Chondrocyte (in vitro differentiated cells): ENCODE results near the gene FAM83E. TPM values are rescaled to one million over a fixed set of nuclear protein-coding genes. Genes with fewer than 3 reads are reported as not detected.

Experiments
- DNase-seq: peaks from one replicate; pipeline ENCODE4 v3.0.0; 2021; ENCODE audit warnings: mixed read lengths, low spot score
- H3K27ac Mint-ChIP-seq: one replicate; pipeline ENCODE4 v1.8.0; 2021; ENCODE audit warnings: mild to moderate bottlenecking, moderate library complexity, mixed read lengths; ENCODE audit not compliant: unreplicated experiment
- H3K27me3 Mint-ChIP-seq: 2 replicates; pipeline ENCODE4 v1.8.0; 2021; ENCODE audit warnings: low read depth, mixed read lengths
- H3K36me3 Mint-ChIP-seq: 2 replicates; pipeline ENCODE4 v1.8.0; 2021; ENCODE audit warnings: low read depth, mixed read lengths
- H3K4me1 Mint-ChIP-seq: 2 replicates; pipeline ENCODE4 v1.8.0; 2021; ENCODE audit warnings: low read depth, mild to moderate bottlenecking, mixed read lengths
- H3K4me3 Mint-ChIP-seq: one replicate; pipeline ENCODE4 v1.8.0; 2021; ENCODE audit warnings: mild to moderate bottlenecking, moderate library complexity, mixed read lengths; ENCODE audit not compliant: unreplicated experiment
- H3K9me3 Mint-ChIP-seq: 2 replicates; pipeline ENCODE4 v1.8.0; 2021; ENCODE audit warnings: low read depth, mixed read lengths
- total RNA-seq: library from RNA; stranded (reverse); gene quantifications from 3 replicates; pipeline ENCODE4 v1.2.1, GENCODE V29; 2021
- TF ChIP-seq, protein P1 (sequence below): fragments of 200-600 bp; sonication (generic); IDR thresholded peaks from 2 replicates; pipeline ENCODE4 v1.5.0; 2021; ENCODE audit warnings: antibody characterized with exemption, mild to moderate bottlenecking, moderate library complexity

The FAM83E gene
- total RNA-seq, 1 donor from 2014 or later = 0.67 TPM

DNA sequence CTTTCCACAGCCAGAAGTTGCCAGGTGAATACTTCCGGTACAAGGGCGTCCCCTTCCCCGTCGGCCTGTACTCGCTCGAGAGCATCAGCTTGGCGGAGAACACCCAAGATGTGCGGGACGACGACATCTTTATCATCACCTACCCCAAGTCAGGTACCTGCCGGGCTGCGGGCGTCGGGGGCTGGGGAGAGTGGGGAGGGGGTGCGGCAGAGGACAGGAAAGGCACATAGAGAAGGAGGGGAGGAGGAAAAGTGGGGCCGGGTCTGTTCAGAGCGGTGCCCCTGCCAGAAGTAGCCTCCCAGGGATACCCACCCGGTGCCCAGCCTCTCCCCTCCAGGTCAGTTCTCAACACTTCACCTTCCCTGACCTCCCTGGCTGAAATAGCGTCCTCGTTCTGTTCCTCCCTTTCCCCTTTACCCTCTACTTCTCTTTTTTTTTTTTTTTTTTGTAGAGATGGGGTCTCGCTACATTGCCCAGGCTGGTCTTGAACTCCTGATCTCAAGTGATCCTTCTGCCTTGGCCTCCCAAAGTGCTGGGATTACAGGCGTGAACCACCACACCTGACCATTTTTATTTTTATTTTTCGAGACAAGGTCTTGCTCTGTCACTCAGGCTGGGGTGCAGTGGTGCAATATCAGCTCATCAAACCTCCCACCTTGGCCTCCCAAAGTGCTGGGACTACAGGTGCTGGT lies 38.8 kb downstream of the FAM83E start:
- H3K4me1 Mint-ChIP-seq = peaks cover 10% of the 10 kb centered on the region
- DNase-seq = no peak
- H3K4me3 Mint-ChIP-seq = no peak overlapping the region
- no peaks in the 10 kb centered on the region for H3K36me3 Mint-ChIP-seq
- TF ChIP-seq, protein P1, sequence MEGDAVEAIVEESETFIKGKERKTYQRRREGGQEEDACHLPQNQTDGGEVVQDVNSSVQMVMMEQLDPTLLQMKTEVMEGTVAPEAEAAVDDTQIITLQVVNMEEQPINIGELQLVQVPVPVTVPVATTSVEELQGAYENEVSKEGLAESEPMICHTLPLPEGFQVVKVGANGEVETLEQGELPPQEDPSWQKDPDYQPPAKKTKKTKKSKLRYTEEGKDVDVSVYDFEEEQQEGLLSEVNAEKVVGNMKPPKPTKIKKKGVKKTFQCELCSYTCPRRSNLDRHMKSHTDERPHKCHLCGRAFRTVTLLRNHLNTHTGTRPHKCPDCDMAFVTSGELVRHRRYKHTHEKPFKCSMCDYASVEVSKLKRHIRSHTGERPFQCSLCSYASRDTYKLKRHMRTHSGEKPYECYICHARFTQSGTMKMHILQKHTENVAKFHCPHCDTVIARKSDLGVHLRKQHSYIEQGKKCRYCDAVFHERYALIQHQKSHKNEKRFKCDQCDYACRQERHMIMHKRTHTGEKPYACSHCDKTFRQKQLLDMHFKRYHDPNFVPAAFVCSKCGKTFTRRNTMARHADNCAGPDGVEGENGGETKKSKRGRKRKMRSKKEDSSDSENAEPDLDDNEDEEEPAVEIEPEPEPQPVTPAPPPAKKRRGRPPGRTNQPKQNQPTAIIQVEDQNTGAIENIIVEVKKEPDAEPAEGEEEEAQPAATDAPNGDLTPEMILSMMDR = no peak
- H3K27me3 Mint-ChIP-seq = no peaks in the 10 kb centered on the region
- H3K9me3 Mint-ChIP-seq = no peaks in the 10 kb centered on the region
- H3K27ac Mint-ChIP-seq = no peak overlapping the region

DNA sequence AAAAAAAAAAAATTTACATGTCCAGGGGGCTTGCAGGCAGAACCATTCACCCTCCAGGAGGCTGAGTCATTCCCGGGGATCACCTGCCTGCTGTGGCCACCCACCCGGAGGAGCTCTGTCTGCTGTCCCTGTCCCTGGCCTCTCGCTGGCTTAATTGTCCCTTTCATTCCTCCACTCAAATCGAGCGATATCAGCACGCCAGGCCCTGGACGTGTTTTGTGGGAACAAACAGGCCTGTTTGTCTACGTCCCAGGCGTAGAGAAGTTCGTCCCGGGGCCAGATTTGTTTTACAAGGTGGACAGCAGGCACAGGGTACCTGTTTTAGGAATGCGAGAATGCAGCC lies 41.7 kb downstream of the FAM83E start:
- TF ChIP-seq, protein P1 = no peak
- no peak overlapping the region for H3K27ac Mint-ChIP-seq
- H3K4me1 Mint-ChIP-seq = peaks cover 15% of the 10 kb centered on the region
- no peaks in the 10 kb centered on the region for H3K27me3 Mint-ChIP-seq
- no peaks in the 10 kb centered on the region for H3K36me3 Mint-ChIP-seq
- DNase-seq = no peak
- no peaks in the 10 kb centered on the region for H3K9me3 Mint-ChIP-seq
- H3K4me3 Mint-ChIP-seq = no peak overlapping the region

DNA sequence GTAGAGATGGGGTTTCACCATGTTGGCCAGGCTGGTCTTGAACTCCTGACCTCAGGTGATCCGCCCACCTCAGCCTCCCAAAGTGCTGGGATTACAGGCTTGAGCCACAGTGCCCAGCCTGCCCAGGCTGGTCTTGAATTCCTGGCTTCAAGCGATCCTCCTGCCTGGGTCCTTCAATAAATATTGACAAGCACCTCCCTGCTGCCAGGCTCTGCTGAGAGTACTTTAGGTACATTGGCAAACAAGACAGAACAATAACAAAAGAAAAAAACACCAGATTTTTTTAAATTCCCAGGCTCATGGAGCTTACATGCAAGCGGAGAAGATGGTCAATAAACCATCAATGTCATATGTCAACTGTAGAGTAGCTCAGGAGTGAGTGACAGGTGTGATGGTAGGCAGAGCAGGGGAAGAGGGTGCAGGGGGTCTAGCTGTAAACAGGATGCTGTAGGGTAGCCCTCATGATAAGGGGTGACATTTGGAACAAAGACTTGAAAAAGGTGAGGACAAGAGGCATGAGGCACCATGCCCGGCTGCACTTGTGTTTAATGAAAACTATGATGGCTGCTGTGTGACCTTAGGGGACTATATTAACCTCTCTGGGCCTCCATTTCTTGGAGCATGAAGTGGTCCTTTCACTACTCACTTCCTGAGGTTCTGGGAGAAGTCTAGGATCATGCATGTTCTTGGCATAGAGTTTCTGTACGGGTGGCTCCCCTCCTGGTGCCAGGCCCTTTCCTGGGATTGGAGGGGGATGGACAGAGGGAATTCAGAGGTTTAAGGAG lies 43.3 kb downstream of the FAM83E start:
- peaks cover 19% of the 10 kb centered on the region for H3K4me1 Mint-ChIP-seq
- TF ChIP-seq, protein P1 = no peak
- H3K4me3 Mint-ChIP-seq = no peak overlapping the region
- no peak for DNase-seq
- H3K27me3 Mint-ChIP-seq = no peaks in the 10 kb centered on the region
- no peaks in the 10 kb centered on the region for H3K9me3 Mint-ChIP-seq
- no peaks in the 10 kb centered on the region for H3K36me3 Mint-ChIP-seq
- H3K27ac Mint-ChIP-seq = no peak overlapping the region

DNA sequence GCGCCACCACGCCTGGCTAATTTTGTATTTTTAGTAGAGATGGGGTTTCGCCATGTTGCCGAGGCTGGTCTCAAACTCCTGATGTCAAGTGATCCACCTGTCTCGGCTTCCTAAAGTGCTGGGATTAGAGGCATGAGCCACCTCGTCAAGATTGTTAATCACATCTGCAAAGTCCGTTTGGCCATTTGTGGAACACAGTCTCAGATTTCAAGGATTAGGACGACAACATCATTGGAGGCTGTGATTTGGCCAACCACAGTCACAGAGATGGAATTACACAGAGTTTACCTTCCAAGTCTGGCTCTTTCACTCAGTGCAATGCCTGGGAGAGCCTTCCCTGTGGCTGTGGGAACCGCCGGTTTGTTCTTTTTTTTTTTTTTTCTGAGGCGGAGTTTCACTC lies 45.1 kb downstream of the FAM83E start:
- no peak for DNase-seq
- no peak overlapping the region for H3K4me3 Mint-ChIP-seq

DNA sequence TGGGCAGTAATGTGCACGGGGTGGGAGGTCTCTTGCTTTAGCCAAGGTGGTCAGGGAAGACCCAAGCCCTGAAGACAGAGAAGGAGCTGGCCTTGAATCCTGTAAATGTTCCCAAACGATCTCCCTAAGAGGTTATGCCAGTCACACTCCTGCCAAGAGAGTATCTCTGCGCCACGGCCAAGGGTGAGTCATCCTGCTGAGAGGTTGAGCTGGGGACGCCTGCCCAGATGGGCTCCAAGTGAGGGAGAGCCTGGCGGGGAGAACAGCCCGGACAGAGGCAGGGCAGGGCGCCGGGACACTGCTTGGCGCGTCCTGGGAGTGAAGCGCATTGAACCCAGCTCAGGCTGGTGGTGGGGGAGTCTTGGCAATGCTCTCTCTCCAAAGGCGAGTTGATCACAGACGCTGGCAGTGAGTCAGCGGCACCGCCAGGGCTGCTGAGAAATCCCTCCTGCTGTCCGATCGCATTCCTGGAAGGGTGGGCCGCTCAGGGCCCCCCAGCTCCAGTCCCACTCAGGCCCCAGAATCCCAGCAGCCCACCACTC lies 46.5 kb downstream of the FAM83E start:
- peak overlapping the region; percentile 87 for H3K27ac Mint-ChIP-seq
- peak overlapping the region; percentile 57 for H3K4me3 Mint-ChIP-seq
- TF ChIP-seq, protein P1 = peak; percentile 16
- no peaks in the 10 kb centered on the region for H3K9me3 Mint-ChIP-seq
- no peaks in the 10 kb centered on the region for H3K36me3 Mint-ChIP-seq
- DNase-seq = no peak
- peaks cover 16% of the 10 kb centered on the region for H3K4me1 Mint-ChIP-seq
- H3K27me3 Mint-ChIP-seq = no peaks in the 10 kb centered on the region

More for the DNA sequence above, 45.1 kb downstream of the FAM83E start:
- Mint-ChIP-seq H3K4me1 (peaks cover 21% of the 10 kb centered on the region), H3K27ac (no peak overlapping the region), H3K36me3 (no peaks in the 10 kb centered on the region), H3K27me3 (no peaks in the 10 kb centered on the region), H3K9me3 (no peaks in the 10 kb centered on the region)
- TF ChIP-seq, protein P1 = no peak
